Myocyte (in vitro differentiated cells): ENCODE measurements around the gene SNRNP48. TPM values are rescaled to one million over a fixed set of nuclear protein-coding genes. Genes with fewer than 3 reads are reported as not detected.

Experiments
- DNase-seq: peaks from one replicate; pipeline ENCODE4 v3.0.0-alpha.2; 2012; ENCODE audit warnings: low read depth
- total RNA-seq: library from RNA; depleted of rRNA; stranded (reverse); fragments of >200 nt; gene quantifications from 2 replicates; pipeline ENCODE4 v1.2.3, GENCODE V29; 2014

The SNRNP48 gene
- total RNA-seq, 1 donor from 2014 or later: 25.4 TPM

GRCh38 chr6:7640607-7641577 lies 50.9 kb downstream of the SNRNP48 start:
- no peak for DNase-seq

GRCh38 chr6:7642791-7643190 lies 52.8 kb downstream of the SNRNP48 start:
- DNase-seq: no peak

- DNase-seq: no peak
These were observed 54.4 kb downstream of the SNRNP48 start for GRCh38 chr6:7644417-7644816.

- DNase-seq: no peak
These were observed 56.4 kb downstream of the SNRNP48 start for GRCh38 chr6:7646394-7646793.

GRCh38 chr6:7647504-7647903 lies 57.5 kb downstream of the SNRNP48 start:
- peak; percentile 44 for DNase-seq

- no peak for DNase-seq
These were observed 59.2 kb downstream of the SNRNP48 start for GRCh38 chr6:7649037-7649810.

- DNase-seq: peak; percentile 51
These were observed 60.9 kb downstream of the SNRNP48 start for GRCh38 chr6:7650878-7651277.

- DNase-seq: no peak
These were observed 63.0 kb downstream of the SNRNP48 start for GRCh38 chr6:7652957-7653356.

GRCh38 chr6:7656355-7656754 lies 66.4 kb downstream of the SNRNP48 start:
- DNase-seq: no peak

GRCh38 chr6:7658543-7658942 lies 68.5 kb downstream of the SNRNP48 start:
- no peak for DNase-seq

GRCh38 chr6:7661364-7661763 lies 71.4 kb downstream of the SNRNP48 start:
- DNase-seq: no peak

Other genes with a start within 250 kb of the SNRNP48 start
- not detected in 2 replicates for gene CAGE1, start 200.5 kb upstream of the SNRNP48 start, total RNA-seq
- gene RIOK1, start 200.4 kb upstream of the SNRNP48 start, total RNA-seq: 13.9 and 15.4 TPM in 2 replicates
- gene DSP, start 48.5 kb upstream of the SNRNP48 start, total RNA-seq: 7.8 and 13.1 TPM in 2 replicates
- 0.10 and 0.19 TPM in 2 replicates for gene BMP6, start 135.9 kb downstream of the SNRNP48 start, total RNA-seq